NT2/D1 (cell line): ENCODE measurements around the gene FAM72D.
"Not testable (repeated sequence)": the region's sequence is repeated elsewhere in the genome, so short reads cannot be mapped to it uniquely, and the experiment has no call there.

ENCODE experiments used
- DNase-seq: peaks from one replicate; pipeline ENCODE4 v3.0.0-alpha.2; 2011; ENCODE audit warnings: low read depth, low spot score
- H3K27me3 ChIP-seq: 2 replicates; pipeline ENCODE4 v1.6.0; 2011; ENCODE audit warnings: mild to moderate bottlenecking; ENCODE audit not compliant: insufficient read length, insufficient read depth
- H3K36me3 ChIP-seq: 2 replicates; pipeline ENCODE4 v1.6.1; 2011; ENCODE audit warnings: mild to moderate bottlenecking, low read length, mixed read lengths; ENCODE audit not compliant: insufficient read depth, insufficient read length
- H3K4me1 ChIP-seq: 2 replicates; pipeline ENCODE4 v1.5.1; 2011; ENCODE audit not compliant: insufficient read depth, insufficient read length
- H3K4me3 ChIP-seq: 2 replicates; pipeline ENCODE4 v1.5.1; 2011; ENCODE audit warnings: low read depth; ENCODE audit not compliant: insufficient read length
- H3K9ac ChIP-seq: 2 replicates; pipeline ENCODE4 v1.6.0; 2011; ENCODE audit warnings: low read depth; ENCODE audit not compliant: insufficient read length
- H3K9me3 ChIP-seq: 2 replicates; pipeline ENCODE4 v1.5.1; 2011; ENCODE audit warnings: mild to moderate bottlenecking, low read length; ENCODE audit not compliant: insufficient read depth

FAM72D gene

GRCh38 chr1:145103294-145103693, 7.5 kb downstream of the FAM72D start:
- not testable (repeated sequence) for H3K4me1 ChIP-seq, H3K27me3 ChIP-seq, H3K9ac ChIP-seq, H3K9me3 ChIP-seq, H3K36me3 ChIP-seq, H3K4me3 ChIP-seq, DNase-seq

- H3K36me3 ChIP-seq: not testable (repeated sequence)
Measured at GRCh38 chr1:145111674-145112073, 15.9 kb downstream of the FAM72D start.

GRCh38 chr1:145112703-145113102, 16.9 kb downstream of the FAM72D start:
- not testable (repeated sequence) for H3K4me3 ChIP-seq, H3K9ac ChIP-seq, DNase-seq, H3K4me1 ChIP-seq, H3K9me3 ChIP-seq, H3K36me3 ChIP-seq, H3K27me3 ChIP-seq

More at GRCh38 chr1:145111674-145112073, 15.9 kb downstream of the FAM72D start:
- H3K9ac ChIP-seq, DNase-seq, H3K4me3 ChIP-seq, H3K4me1 ChIP-seq, H3K9me3 ChIP-seq, H3K27me3 ChIP-seq: not testable (repeated sequence)

GRCh38 chr1:145114560-145115057, 18.8 kb downstream of the FAM72D start:
- not testable (repeated sequence) for DNase-seq, H3K27me3 ChIP-seq, H3K4me3 ChIP-seq, H3K36me3 ChIP-seq, H3K9me3 ChIP-seq, H3K9ac ChIP-seq, H3K4me1 ChIP-seq

- not testable (repeated sequence) for H3K4me1 ChIP-seq, DNase-seq, H3K4me3 ChIP-seq, H3K9ac ChIP-seq, H3K9me3 ChIP-seq, H3K27me3 ChIP-seq, H3K36me3 ChIP-seq
Measured at GRCh38 chr1:145115587-145116493, 20.1 kb downstream of the FAM72D start.

- H3K4me1 ChIP-seq, H3K4me3 ChIP-seq, H3K9me3 ChIP-seq, DNase-seq, H3K9ac ChIP-seq, H3K36me3 ChIP-seq, H3K27me3 ChIP-seq: not testable (repeated sequence)
Measured at GRCh38 chr1:145119842-145120241, 24.1 kb downstream of the FAM72D start.

GRCh38 chr1:145122344-145123061, 26.7 kb downstream of the FAM72D start:
- not testable (repeated sequence) for H3K9me3 ChIP-seq, H3K9ac ChIP-seq, H3K4me1 ChIP-seq, DNase-seq, H3K27me3 ChIP-seq, H3K4me3 ChIP-seq, H3K36me3 ChIP-seq

GRCh38 chr1:145123062-145123395, 27.3 kb downstream of the FAM72D start:
- H3K9ac ChIP-seq, H3K4me3 ChIP-seq, H3K27me3 ChIP-seq, H3K4me1 ChIP-seq, H3K36me3 ChIP-seq, DNase-seq, H3K9me3 ChIP-seq: not testable (repeated sequence)

GRCh38 chr1:145123992-145124641, 28.3 kb downstream of the FAM72D start:
- H3K9me3 ChIP-seq, DNase-seq, H3K4me3 ChIP-seq, H3K27me3 ChIP-seq, H3K4me1 ChIP-seq, H3K9ac ChIP-seq, H3K36me3 ChIP-seq: not testable (repeated sequence)

GRCh38 chr1:145125112-145125511, 29.3 kb downstream of the FAM72D start:
- H3K4me1 ChIP-seq, H3K27me3 ChIP-seq, DNase-seq, H3K4me3 ChIP-seq, H3K9me3 ChIP-seq, H3K36me3 ChIP-seq, H3K9ac ChIP-seq: not testable (repeated sequence)

GRCh38 chr1:145127144-145127543, 31.4 kb downstream of the FAM72D start:
- not testable (repeated sequence) for DNase-seq, H3K27me3 ChIP-seq, H3K36me3 ChIP-seq, H3K4me1 ChIP-seq, H3K4me3 ChIP-seq, H3K9ac ChIP-seq, H3K9me3 ChIP-seq
